Natural killer cell (primary cell): ENCODE measurements around the gene CNDP1. TPM values are rescaled to one million over a fixed set of nuclear protein-coding genes. Genes with fewer than 3 reads are reported as not detected.

Experiments used
- ATAC-seq, 3 donors: fragments of 150-1000 bp in 2 of 3; fragments of 200-7000 bp in 1 of 3; cut with Tn5 transposase; 1 replicate in 1 of 3; 2 replicates in 2 of 3; pipeline ENCODE4 v1.10.0; 2021; ENCODE audit warnings: mild to moderate bottlenecking in 2 of 3, moderate library complexity in 2 of 3
- DNase-seq, 2 donors: peaks; one replicate each; pipeline versions ENCODE4 v3.0.0 to v3.0.0-alpha.2; 2013 to 2021; ENCODE audit warnings: mixed read lengths in 1 of 2
- H3K27ac ChIP-seq: one replicate; pipeline ENCODE4 v1.5.1; 2013; ENCODE audit warnings: mild to moderate bottlenecking, low read length
- H3K27me3 ChIP-seq: one replicate; pipeline ENCODE4 v1.6.1; 2013; ENCODE audit warnings: low read length; ENCODE audit not compliant: control insufficient read depth, insufficient read depth
- H3K36me3 ChIP-seq: one replicate; pipeline ENCODE4 v1.6.1; 2013; ENCODE audit warnings: low read length; ENCODE audit not compliant: control insufficient read depth, insufficient read depth
- H3K4me1 ChIP-seq: one replicate; pipeline ENCODE4 v1.6.1; 2013; ENCODE audit warnings: low read length; ENCODE audit not compliant: control insufficient read depth, insufficient read depth
- H3K4me3 ChIP-seq: one replicate; pipeline ENCODE4 v1.5.1; 2013; ENCODE audit warnings: low read length
- H3K9me3 ChIP-seq: one replicate; pipeline ENCODE4 v1.6.1; 2013; ENCODE audit warnings: low read length; ENCODE audit not compliant: control insufficient read depth, insufficient read depth
- H3K27ac Mint-ChIP-seq, 2 donors: one replicate each; pipeline ENCODE4 v1.8.0; 2022; ENCODE audit warnings: mild to moderate bottlenecking in 2 of 2, mixed read lengths in 2 of 2, moderate library complexity in 1 of 2
- H3K27me3 Mint-ChIP-seq, 2 donors: one replicate each; pipeline ENCODE4 v1.8.0; 2022; ENCODE audit warnings: low read depth in 2 of 2, mixed read lengths in 2 of 2
- H3K36me3 Mint-ChIP-seq: one replicate; pipeline ENCODE4 v1.8.0; 2022; ENCODE audit warnings: mixed read lengths
- H3K4me1 Mint-ChIP-seq, 2 donors: one replicate each; pipeline ENCODE4 v1.8.0; 2022; ENCODE audit warnings: mixed read lengths in 2 of 2
- H3K4me3 Mint-ChIP-seq: one replicate; pipeline ENCODE4 v1.8.0; 2022; ENCODE audit warnings: mild to moderate bottlenecking, moderate library complexity, mixed read lengths
- H3K9me3 Mint-ChIP-seq, 2 donors: one replicate each; pipeline ENCODE4 v1.8.0; 2022; ENCODE audit warnings: mixed read lengths in 2 of 2
- CTCF ChIP-seq: fragments of 200-600 bp; IDR thresholded peaks from one replicate; pipeline ENCODE4 v1.8.0; 2022; ENCODE audit warnings: antibody characterized with exemption
- WGBS: methylation state at CpG from one replicate; pipeline ENCODE4 v1.1.7; 2013; ENCODE audit warnings: missing lambda C conversion rate; ENCODE audit not compliant: insufficient coverage; 5-methylcytosine and 5-hydroxymethylcytosine counted together
- intact Hi-C: fragments of 100-400 bp; cut with micrococcal nuclease; formaldehyde crosslinking; loops from one replicate; pipeline ENCODE4 v1.14.2; 2022
- total RNA-seq, 4 donors: library from RNA; stranded (reverse); fragments of 120-200 nt in 1 of 4; gene quantifications; one replicate each; pipeline versions ENCODE4 v1.2.3 to v1.2.4, GENCODE V29; 2013 to 2022

The CNDP1 gene
- total RNA-seq, 3 donors from 2014 or later (not counting 1 experiment from before 2014, with no cell fraction given), result 0.31 to 0.60 (median 0.57) TPM

- DNase-seq (peak in 1 of 2 donors; percentile 66), ATAC-seq (peak in 2 of 3 donors; percentile 15 to 56)
- TF ChIP-seq CTCF, result no peak
- intact Hi-C loops, result no loop called here
- no peaks in the 10 kb centered on the region for H3K9me3 Mint-ChIP-seq
- Histone ChIP-seq H3K36me3 (peaks cover 7% of the 10 kb centered on the region), H3K27ac (peak overlapping the region; percentile 32), H3K27me3 (no peaks in the 10 kb centered on the region), H3K9me3 (no peaks in the 10 kb centered on the region), H3K4me1 (peaks cover 13% of the 10 kb centered on the region), H3K4me3 (no peak overlapping the region)
- H3K4me3 Mint-ChIP-seq, result peak overlapping the region; percentile 60
- no peaks in the 10 kb centered on the region for H3K27me3 Mint-ChIP-seq
- peaks cover 24 to 46% of the 10 kb centered on the region in 2 donors for H3K4me1 Mint-ChIP-seq
- WGBS, result 49% methylated on average over 12 of the region's 13 CpGs
- peaks cover 11% of the 10 kb centered on the region for H3K36me3 Mint-ChIP-seq
- peak overlapping the region; percentile 81 to 90 for H3K27ac Mint-ChIP-seq
Observed at GRCh38 chr18:74631623-74632350, 97.5 kb downstream of the CNDP1 start.

- Histone ChIP-seq H3K4me3 (no peak overlapping the region), H3K4me1 (peaks cover 13% of the 10 kb centered on the region), H3K36me3 (peaks cover 7% of the 10 kb centered on the region), H3K27me3 (no peaks in the 10 kb centered on the region), H3K9me3 (no peaks in the 10 kb centered on the region), H3K27ac (peak overlapping the region; percentile 32)
- Mint-ChIP-seq H3K27me3 (no peaks in the 10 kb centered on the region), H3K4me3 (no peak overlapping the region), H3K9me3 (no peaks in the 10 kb centered on the region), H3K36me3 (peaks cover 11% of the 10 kb centered on the region), H3K4me1 (peaks cover 24 to 41% of the 10 kb centered on the region in 2 donors), H3K27ac (peak overlapping the region; percentile 81 to 90)
- DNase-seq (peak in 1 of 2 donors; percentile 15), ATAC-seq (no peak)
- 92% methylated on average over 6 of the region's 6 CpGs for WGBS
- no peak for TF ChIP-seq CTCF
- intact Hi-C loops, result no loop called here
Observed at GRCh38 chr18:74632351-74632679, 98.0 kb downstream of the CNDP1 start.

- no peaks in the 10 kb centered on the region for H3K9me3 ChIP-seq
- Mint-ChIP-seq H3K9me3 (no peaks in the 10 kb centered on the region), H3K36me3 (peaks cover 11% of the 10 kb centered on the region), H3K4me1 (peaks cover 24 to 36% of the 10 kb centered on the region in 2 donors), H3K27ac (peak overlapping the region in 1 of 2 donors; percentile 81), H3K27me3 (no peaks in the 10 kb centered on the region), H3K4me3 (no peak overlapping the region)
- no peaks in the 10 kb centered on the region for H3K27me3 ChIP-seq
- H3K4me3 ChIP-seq, result no peak overlapping the region
- no peak for DNase-seq
- WGBS, result 92% methylated on average over 4 of the region's 4 CpGs
- peaks cover 7% of the 10 kb centered on the region for H3K36me3 ChIP-seq
- peaks cover 13% of the 10 kb centered on the region for H3K4me1 ChIP-seq
- no peak for TF ChIP-seq CTCF
- H3K27ac ChIP-seq, result peak overlapping the region; percentile 32
- intact Hi-C loops, result no loop called here
- no peak for ATAC-seq
Observed at GRCh38 chr18:74632856-74633255, 98.6 kb downstream of the CNDP1 start.
